ENCODE data around the gene LRRC8E. TPM values are rescaled to one million over a fixed set of nuclear protein-coding genes. Genes with fewer than 3 reads are reported as not detected.

LRRC8E gene
- total RNA-seq, 1 donor from 2014 or later: 4.3 TPM

GRCh38 chr19:7911508-7912143 lies 23.3 kb downstream of the LRRC8E start:
- no peak overlapping the region for H3K4me3 Mint-ChIP-seq
- DNase-seq (ENCODE audit: extremely low spot score, unreplicated experiment): peak; percentile 66
- no peaks in the 10 kb centered on the region for H3K9me3 Mint-ChIP-seq
- H3K4me1 Mint-ChIP-seq (ENCODE audit: unreplicated experiment): no peaks in the 10 kb centered on the region
- H3K27me3 Mint-ChIP-seq: peaks cover 20% of the 10 kb centered on the region
- no peak overlapping the region for H3K27ac Mint-ChIP-seq
- H3K36me3 Mint-ChIP-seq: peaks cover 4% of the 10 kb centered on the region
- TF ChIP-seq CTCF (conservative IDR thresholded peaks at IDR 0.05): no peak

GRCh38 chr19:7912144-7912696 lies 23.9 kb downstream of the LRRC8E start:
- peaks cover 4% of the 10 kb centered on the region for H3K36me3 Mint-ChIP-seq
- peaks cover 25% of the 10 kb centered on the region for H3K27me3 Mint-ChIP-seq
- no peak overlapping the region for H3K27ac Mint-ChIP-seq
- no peaks in the 10 kb centered on the region for H3K9me3 Mint-ChIP-seq
- TF ChIP-seq CTCF (conservative IDR thresholded peaks at IDR 0.05): no peak
- no peak overlapping the region for H3K4me3 Mint-ChIP-seq
- DNase-seq (ENCODE audit: extremely low spot score, unreplicated experiment): peak; percentile 68
- no peaks in the 10 kb centered on the region for H3K4me1 Mint-ChIP-seq (ENCODE audit: unreplicated experiment)

- H3K9me3 Mint-ChIP-seq: no peaks in the 10 kb centered on the region
- H3K27me3 Mint-ChIP-seq: peaks cover 28% of the 10 kb centered on the region
- H3K4me1 Mint-ChIP-seq (ENCODE audit: unreplicated experiment): no peaks in the 10 kb centered on the region
- peak; percentile 62 for DNase-seq (ENCODE audit: extremely low spot score, unreplicated experiment)
- no peak overlapping the region for H3K27ac Mint-ChIP-seq
- no peak overlapping the region for H3K4me3 Mint-ChIP-seq
- peaks cover 4% of the 10 kb centered on the region for H3K36me3 Mint-ChIP-seq
- TF ChIP-seq CTCF (conservative IDR thresholded peaks at IDR 0.05): no peak
These were observed 24.6 kb downstream of the LRRC8E start for GRCh38 chr19:7912697-7913564.

- peaks cover 4% of the 10 kb centered on the region for H3K36me3 Mint-ChIP-seq
- TF ChIP-seq CTCF (conservative IDR thresholded peaks at IDR 0.05): no peak
- H3K27me3 Mint-ChIP-seq: peaks cover 34% of the 10 kb centered on the region
- H3K4me1 Mint-ChIP-seq (ENCODE audit: unreplicated experiment): no peaks in the 10 kb centered on the region
- no peak overlapping the region for H3K27ac Mint-ChIP-seq
- no peak overlapping the region for H3K4me3 Mint-ChIP-seq
- H3K9me3 Mint-ChIP-seq: no peaks in the 10 kb centered on the region
- no peak for DNase-seq (ENCODE audit: extremely low spot score, unreplicated experiment)
These were observed 25.3 kb downstream of the LRRC8E start for GRCh38 chr19:7913652-7914051.

GRCh38 chr19:7914099-7914498 lies 25.8 kb downstream of the LRRC8E start:
- peaks cover 34% of the 10 kb centered on the region for H3K27me3 Mint-ChIP-seq
- no peak for DNase-seq (ENCODE audit: extremely low spot score, unreplicated experiment)
- H3K36me3 Mint-ChIP-seq: peaks cover 4% of the 10 kb centered on the region
- no peaks in the 10 kb centered on the region for H3K9me3 Mint-ChIP-seq
- H3K27ac Mint-ChIP-seq: no peak overlapping the region
- no peak for TF ChIP-seq CTCF (conservative IDR thresholded peaks at IDR 0.05)
- no peaks in the 10 kb centered on the region for H3K4me1 Mint-ChIP-seq (ENCODE audit: unreplicated experiment)
- no peak overlapping the region for H3K4me3 Mint-ChIP-seq

All from type B pancreatic cell (in vitro differentiated cells).